MM.1S (cell line): Measurements from ENCODE around the gene TIGD6.

Source experiments
- EZH2phosphoT487 ChIP-seq: fragments of 300-600 bp; sonication (generic); IDR thresholded peaks from 2 replicates; pipeline ENCODE4 v1.6.1; 2018; ENCODE audit warnings: antibody characterized with exemption, low read length
- TF ChIP-seq, protein P1 (sequence below): fragments of 300-600 bp; sonication (generic); IDR thresholded peaks from 2 replicates; pipeline ENCODE4 v1.5.1; 2016; ENCODE audit warnings: antibody characterized with exemption, low read length, mixed read lengths

GRCh38 chr5:150045549-150045948 lies 45.1 kb upstream of the TIGD6 start:
- TF ChIP-seq, protein P1, sequence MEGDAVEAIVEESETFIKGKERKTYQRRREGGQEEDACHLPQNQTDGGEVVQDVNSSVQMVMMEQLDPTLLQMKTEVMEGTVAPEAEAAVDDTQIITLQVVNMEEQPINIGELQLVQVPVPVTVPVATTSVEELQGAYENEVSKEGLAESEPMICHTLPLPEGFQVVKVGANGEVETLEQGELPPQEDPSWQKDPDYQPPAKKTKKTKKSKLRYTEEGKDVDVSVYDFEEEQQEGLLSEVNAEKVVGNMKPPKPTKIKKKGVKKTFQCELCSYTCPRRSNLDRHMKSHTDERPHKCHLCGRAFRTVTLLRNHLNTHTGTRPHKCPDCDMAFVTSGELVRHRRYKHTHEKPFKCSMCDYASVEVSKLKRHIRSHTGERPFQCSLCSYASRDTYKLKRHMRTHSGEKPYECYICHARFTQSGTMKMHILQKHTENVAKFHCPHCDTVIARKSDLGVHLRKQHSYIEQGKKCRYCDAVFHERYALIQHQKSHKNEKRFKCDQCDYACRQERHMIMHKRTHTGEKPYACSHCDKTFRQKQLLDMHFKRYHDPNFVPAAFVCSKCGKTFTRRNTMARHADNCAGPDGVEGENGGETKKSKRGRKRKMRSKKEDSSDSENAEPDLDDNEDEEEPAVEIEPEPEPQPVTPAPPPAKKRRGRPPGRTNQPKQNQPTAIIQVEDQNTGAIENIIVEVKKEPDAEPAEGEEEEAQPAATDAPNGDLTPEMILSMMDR = peak; percentile 21; the same call in 1 of the 2 replicates
- TF ChIP-seq EZH2phosphoT487 = no peak
